Uterine smooth muscle cell (primary cell): ENCODE data around the gene TYSND1. TPM values are rescaled to one million over a fixed set of nuclear protein-coding genes. Genes with fewer than 3 reads are reported as not detected.

Experiments used
- total RNA-seq: library from RNA; depleted of rRNA; stranded (reverse); fragments of >200 nt; gene quantifications from 2 replicates; pipeline ENCODE4 v1.2.3, GENCODE V29; 2014

Gene TYSND1
- 12.1 and 13.5 TPM in 2 replicates for total RNA-seq

GRCh38 chr10:70146489-70147258 lies at the start of gene TYSND1:
TSS of gene TYSND1 (minus strand) at chr10:70146700. CDS start at chr10:70146586, 114 bp downstream.

DNA sequence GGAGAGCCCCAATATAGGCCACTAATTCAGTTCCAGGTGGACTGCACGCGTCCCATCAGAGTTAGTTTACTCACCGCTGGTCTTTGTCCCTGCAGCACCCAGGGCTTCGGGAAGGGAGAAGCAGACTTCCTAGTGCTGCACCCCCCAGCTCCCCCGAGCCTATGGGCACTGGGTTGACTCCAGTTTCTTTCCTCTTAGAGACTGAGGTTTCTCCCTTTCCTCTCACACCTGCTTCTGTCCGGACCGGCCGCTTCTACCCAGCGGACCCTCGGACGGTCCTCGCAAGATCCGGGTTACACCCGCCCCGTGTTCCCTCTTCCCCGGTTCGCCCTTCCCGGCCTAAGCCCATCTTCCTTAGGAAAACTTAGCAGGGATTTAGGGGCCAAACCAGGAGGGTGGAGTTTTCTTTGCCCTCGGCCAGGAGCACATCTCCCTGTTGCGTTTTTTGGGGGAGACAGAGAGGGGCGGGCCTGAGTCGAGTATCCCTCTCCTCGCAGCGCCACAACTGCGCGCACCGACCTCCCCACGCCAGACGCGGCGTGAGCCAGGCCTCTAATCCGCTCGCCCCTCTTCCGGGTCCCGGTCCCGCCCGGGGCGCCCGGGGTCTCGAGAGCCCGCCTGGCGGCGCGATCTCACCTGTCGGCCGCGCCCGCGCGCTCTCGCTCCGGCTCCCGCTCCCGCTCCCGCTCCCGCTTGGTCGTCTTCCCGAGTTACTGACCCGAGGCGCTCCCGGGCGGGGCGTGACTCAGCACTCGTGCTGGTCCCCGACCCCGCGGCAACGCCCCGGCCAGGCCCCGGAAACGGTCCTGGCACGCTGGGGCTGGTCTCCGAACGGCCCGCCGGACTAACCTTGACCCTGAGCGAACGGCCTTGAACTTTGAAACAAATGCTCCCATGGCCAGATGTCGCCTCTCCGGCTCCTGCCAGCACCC lies 14.1 kb downstream of the TYSND1 start, which contains the start of gene AIFM2:
AIFM2 (minus strand) TSS at position 728 of the 932 bp plus-strand sequence. CDS start 8,741 bp downstream, outside the sequence.

Other genes with a start within 250 kb of the TYSND1 start
- 3.9 and 5.5 TPM in 2 replicates for gene MACROH2A2, start 93.9 kb downstream of the TYSND1 start, total RNA-seq
- 6.5 and 6.9 TPM in 2 replicates for gene AIFM2, start 13.9 kb downstream of the TYSND1 start, total RNA-seq
- gene SAR1A, start 23.8 kb upstream of the TYSND1 start, total RNA-seq = 162 and 181 TPM in 2 replicates
- 216 and 241 TPM in 2 replicates for gene PPA1, start 86.7 kb upstream of the TYSND1 start, total RNA-seq
- not detected in 2 replicates for gene NPFFR1, start 137.3 kb upstream of the TYSND1 start, total RNA-seq
- 11.3 and 13.9 TPM in 2 replicates for gene LRRC20, start 235.9 kb upstream of the TYSND1 start, total RNA-seq